AG09309 (cell line): ENCODE results near the gene PODXL.

Source experiments
- DNase-seq: peaks from one replicate; pipeline ENCODE4 v3.0.0-alpha.2; 2010; ENCODE audit warnings: low read depth
- H3K4me3 ChIP-seq: 2 replicates; pipeline ENCODE4 v1.5.1; 2011; ENCODE audit warnings: mild to moderate bottlenecking, low read depth, low read length, moderate library complexity; ENCODE audit not compliant: control insufficient read depth
- CTCF ChIP-seq: IDR thresholded peaks from 2 replicates; pipeline ENCODE4 v1.5.1; 2011; ENCODE audit warnings: mild to moderate bottlenecking, low read depth, low read length, inconsistent platforms; ENCODE audit not compliant: insufficient read depth, control insufficient read depth; ENCODE audit errors: missing control alignments

Gene PODXL

GRCh38 chr7:131493081-131493480, 63.3 kb downstream of the PODXL start:
- no peak overlapping the region for H3K4me3 ChIP-seq
- TF ChIP-seq CTCF = no peak
- no peak for DNase-seq

- TF ChIP-seq CTCF = no peak
- no peak overlapping the region for H3K4me3 ChIP-seq
- no peak for DNase-seq
Measured at GRCh38 chr7:131489881-131490280, 66.5 kb downstream of the PODXL start.

GRCh38 chr7:131489196-131489595, 67.2 kb downstream of the PODXL start:
- no peak for DNase-seq
- TF ChIP-seq CTCF = no peak
- H3K4me3 ChIP-seq = no peak overlapping the region

- DNase-seq = no peak
- H3K4me3 ChIP-seq = no peak overlapping the region
- TF ChIP-seq CTCF = peak; percentile 27
Measured at GRCh38 chr7:131488361-131488760, 68.1 kb downstream of the PODXL start.

- TF ChIP-seq CTCF = no peak
- no peak for DNase-seq
- no peak overlapping the region for H3K4me3 ChIP-seq
Measured at GRCh38 chr7:131487217-131487616, 69.2 kb downstream of the PODXL start.

GRCh38 chr7:131486346-131486745, 70.1 kb downstream of the PODXL start:
- TF ChIP-seq CTCF = no peak
- DNase-seq = no peak
- no peak overlapping the region for H3K4me3 ChIP-seq

GRCh38 chr7:131483586-131483985, 72.8 kb downstream of the PODXL start:
- DNase-seq = no peak
- H3K4me3 ChIP-seq = no peak overlapping the region
- TF ChIP-seq CTCF = no peak
